ENCODE measurements around the gene CD244.

DNA sequence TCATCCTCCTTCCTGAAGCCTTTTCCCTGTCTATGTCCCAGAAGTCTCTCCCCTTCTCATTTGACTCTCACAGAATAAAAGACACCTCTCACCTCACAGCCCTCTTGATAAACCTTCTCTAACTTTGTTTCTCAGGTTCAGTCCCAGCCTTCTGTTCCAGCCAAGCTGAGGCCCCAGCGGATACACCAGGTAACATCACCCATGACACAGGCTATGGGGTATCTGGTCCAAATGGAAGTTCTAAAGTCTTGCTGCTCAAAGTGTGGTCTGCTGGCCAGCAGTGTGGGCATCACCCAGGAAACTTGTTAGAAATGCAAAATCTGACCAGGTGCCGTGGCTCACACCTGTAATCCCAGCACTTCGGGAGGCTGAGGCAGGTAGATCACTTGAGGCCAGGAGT, 43.5 kb downstream of the CD244 start:
- TF ChIP-seq, protein P1, sequence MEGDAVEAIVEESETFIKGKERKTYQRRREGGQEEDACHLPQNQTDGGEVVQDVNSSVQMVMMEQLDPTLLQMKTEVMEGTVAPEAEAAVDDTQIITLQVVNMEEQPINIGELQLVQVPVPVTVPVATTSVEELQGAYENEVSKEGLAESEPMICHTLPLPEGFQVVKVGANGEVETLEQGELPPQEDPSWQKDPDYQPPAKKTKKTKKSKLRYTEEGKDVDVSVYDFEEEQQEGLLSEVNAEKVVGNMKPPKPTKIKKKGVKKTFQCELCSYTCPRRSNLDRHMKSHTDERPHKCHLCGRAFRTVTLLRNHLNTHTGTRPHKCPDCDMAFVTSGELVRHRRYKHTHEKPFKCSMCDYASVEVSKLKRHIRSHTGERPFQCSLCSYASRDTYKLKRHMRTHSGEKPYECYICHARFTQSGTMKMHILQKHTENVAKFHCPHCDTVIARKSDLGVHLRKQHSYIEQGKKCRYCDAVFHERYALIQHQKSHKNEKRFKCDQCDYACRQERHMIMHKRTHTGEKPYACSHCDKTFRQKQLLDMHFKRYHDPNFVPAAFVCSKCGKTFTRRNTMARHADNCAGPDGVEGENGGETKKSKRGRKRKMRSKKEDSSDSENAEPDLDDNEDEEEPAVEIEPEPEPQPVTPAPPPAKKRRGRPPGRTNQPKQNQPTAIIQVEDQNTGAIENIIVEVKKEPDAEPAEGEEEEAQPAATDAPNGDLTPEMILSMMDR (IDR thresholded peaks at IDR 0.05; ENCODE audit: low read depth, low read length): no peak
- no peak for TF ChIP-seq EZH2phosphoT487 (IDR thresholded peaks at IDR 0.05; ENCODE audit: low read depth)

Data from OCI-LY3 (cell line).